ENCODE measurements around the gene SDCCAG8.

DNA sequence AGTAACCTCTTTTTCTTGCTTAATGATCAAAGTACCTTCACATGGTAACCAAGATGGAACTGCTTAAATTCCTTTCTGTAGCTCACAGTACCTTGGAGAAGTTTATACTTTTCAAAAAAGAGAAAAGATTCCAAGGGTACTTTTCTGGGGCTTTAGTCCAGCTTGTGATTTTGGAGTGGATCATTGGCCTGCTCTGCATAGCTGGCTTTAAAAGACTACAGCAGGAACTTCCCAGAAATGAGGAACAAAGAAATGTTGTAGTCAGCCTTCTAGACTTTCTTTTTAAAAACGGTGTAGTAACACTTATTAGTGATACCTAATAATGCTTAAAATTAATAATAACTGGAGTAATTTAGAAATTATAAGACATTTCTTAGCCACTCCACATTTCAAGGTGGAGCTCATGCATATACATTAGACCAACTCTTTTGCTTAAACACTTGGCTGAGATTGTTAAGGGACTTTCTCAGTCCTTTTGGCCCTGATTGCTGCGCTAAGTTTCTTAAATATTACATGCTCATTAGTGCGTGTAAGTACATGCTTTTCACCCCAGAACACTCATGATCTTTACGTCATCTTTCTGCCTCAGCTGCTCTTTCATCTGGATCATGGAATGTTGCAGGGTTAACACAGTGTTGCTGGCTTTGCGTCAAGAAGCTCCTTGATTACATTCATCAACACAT is 57.3 kb downstream of the SDCCAG8 start:
- TF ChIP-seq GATA2 (IDR thresholded peaks at IDR 0.05; ENCODE audit: low read depth, low read length) = no peak
- TF ChIP-seq GATA3 (IDR thresholded peaks at IDR 0.05; ENCODE audit: low read depth, low read length) = no peak

All from SH-SY5Y (cell line).